HK-2 (cell line): Measurements from ENCODE around the gene IRAK2.
A peak's percentile ranks its signal among the peaks of the same experiment; 100 is the strongest.

Source experiments
- DNase-seq: peaks from one replicate; pipeline ENCODE4 v3.0.0-alpha.2; 2018; ENCODE audit not compliant: unreplicated experiment

Gene IRAK2

DNA sequence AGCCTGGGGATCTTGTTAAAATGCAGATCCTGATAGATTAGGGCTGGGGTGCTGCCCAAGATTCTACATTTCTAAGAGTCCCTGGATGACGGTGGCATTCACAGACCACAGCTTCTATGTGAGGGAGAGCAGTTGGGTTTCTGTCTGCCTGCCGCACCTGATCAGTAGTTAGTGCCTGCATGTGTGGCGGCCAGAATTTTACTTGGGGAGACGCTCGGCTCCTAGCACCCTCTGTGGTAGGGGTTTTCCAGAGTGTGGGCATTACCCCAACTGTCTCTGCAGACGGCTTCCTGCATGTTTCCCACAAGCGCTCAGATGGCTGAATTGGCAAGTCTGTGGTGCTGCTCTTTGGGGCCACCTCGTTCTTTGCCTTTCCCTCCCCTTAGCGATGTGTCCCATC is 119.8 kb downstream of the IRAK2 start:
- DNase-seq = no peak

DNA sequence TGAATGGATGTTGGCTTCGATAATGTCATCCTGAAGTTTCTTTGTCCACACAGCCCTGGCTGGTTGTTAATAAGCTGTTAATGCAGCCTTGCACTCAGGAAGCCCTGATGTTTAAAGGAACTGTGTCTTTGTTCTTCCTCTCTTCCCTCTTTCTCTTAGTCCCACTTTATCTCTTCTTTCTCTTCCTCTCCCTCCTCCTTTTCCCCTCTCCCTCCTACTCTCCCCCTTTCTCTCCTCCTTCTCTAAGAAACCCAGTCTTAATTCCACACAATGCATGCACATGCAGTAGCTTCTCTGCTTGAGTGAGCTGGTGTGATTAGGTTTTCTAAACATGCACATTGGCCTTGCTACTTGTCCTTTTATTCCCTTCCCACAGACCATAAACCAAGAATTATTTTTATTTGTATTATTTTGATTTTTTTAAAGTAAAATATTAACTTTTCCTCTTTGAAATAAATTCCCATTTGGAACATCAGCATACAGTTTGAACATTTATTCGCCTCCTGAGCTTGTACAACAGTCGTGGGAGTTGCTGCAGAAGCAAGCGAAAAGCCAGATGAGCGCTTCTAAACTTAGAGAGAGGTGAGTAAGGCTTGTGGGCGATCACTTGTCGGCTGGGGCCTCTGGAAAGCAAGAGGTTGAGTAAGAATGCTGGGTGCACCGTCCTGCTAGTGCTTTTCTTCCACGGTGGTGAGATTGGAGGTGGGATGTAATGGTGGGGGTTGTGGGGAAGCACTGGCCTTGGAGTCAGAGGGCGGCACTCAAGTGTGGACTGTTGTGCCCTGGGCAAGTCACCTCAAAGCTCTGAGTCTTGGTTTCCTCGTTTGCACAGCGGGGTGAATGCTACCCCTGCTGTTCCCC is 120.8 kb downstream of the IRAK2 start:
- DNase-seq = no peak

DNA sequence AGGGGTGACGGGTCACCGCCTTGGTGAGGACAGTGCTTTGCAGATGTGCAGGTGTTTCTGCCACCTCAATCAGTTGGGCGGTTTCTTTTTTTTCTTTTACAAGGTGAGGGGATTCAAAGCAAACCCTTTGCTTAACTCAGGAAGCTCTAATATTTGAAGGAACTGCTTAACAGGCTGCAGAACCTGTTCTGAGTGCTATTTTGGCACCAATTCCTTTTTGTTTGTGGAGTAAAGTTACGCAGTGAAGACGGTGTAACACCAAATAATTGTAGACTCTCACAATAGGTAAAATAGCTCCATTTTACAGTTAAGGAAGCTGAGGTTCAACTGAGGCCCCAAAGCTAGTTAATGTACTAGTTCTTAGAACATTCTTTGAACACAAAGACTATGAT is 121.4 kb downstream of the IRAK2 start:
- no peak for DNase-seq

DNA sequence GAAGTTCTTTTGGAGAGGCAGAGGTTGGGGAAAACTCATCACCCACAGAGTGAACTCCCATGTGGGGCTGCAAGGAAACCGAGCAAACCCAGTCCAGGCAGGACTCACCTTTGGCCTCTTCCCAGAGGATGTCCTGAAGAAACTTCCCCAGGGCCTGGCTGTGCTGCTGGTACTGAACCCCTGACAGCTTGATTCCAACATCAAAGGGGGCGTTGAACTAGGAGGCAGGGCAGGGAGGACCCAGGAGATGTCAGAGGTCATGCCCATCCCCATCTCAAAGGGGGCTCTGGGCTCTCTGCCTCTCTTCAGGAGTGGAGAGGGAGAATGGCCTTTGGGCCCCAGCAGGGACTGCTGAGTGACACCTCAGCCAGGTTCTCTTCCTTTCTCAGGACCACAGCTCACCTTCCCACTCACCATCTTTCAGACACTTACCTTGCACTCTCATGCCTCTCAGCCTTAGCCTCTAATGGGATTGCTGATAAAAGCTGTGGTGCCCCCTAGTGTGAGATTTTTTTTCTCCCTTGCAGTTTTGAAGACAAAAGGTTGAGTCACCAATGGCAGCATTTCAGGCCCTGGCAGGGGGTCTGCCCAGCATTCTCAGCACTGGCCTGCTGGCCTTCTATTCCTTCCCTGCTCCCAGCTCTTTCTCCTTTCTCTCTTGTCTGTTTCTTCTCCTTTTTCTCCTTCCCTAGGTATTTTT is 122.0 kb downstream of the IRAK2 start:
- DNase-seq = peak; percentile 24

DNA sequence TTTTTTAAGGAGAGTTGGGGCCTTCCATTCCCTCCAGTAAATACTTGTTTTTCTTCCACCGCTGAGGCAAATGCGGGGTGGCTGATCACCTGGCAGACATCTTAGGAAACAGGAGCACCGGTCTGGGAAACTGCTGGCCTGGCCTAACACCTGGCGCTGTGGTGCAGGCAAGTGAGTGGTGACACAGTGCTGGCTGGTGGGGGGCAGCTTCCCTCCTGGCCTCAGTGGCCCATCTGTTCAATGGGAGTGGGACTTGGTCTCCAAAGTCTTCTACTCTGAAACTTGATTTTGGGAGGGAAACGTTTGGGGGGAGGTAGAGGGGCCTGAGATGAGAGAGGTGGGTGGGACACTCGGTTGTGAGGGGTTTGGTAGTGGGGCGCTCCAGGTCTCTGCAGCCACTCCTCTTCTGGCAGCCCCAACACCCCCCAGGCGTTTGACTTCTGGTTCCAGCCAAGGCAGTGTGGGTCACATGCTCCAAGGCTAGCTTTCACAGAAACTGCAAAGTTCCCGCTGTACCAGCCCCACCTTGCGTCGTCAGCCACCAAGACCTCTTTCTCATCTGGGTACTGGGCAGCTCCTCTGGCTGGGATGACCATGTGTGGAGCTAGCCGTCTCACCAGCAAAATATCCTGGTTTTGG is 123.3 kb downstream of the IRAK2 start:
- DNase-seq = no peak

DNA sequence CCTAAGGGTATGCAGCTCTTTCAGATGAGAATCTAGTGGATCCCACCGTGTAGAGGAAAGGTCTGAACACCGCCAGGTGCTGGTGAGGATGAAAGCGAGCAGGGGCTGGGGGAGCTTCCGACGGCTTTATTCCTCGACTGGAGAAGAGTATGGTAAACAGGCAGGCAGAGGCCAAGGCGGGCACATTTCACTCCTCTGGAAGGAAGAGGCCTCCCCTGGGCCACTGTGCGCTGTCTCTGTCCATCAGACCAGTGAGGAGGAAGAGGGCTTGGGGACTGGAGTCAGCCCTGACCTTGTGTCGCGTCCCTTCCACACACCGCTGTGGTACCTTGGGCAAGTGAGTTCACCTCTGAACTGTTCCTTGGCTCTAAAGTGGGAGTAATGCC is 123.8 kb downstream of the IRAK2 start:
- no peak for DNase-seq

DNA sequence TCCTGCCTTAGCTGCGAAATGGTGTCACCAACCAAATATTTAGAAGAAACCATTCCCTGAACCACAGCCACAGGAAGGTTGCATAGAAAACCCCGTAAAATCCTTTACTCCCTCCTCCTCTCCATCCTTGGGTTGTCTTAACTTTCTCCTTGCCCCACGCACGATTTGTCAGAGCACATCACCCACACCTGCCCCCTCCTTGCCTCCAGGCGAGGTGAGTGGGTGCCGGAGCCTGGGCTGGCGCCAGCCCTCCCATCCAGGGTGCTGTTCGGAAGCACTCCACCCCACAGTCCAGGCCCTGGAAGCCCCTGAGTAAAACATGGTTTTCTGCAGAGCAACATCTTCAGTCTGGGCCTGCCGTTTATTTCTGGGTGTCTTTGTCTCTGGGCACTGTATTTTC is 124.4 kb downstream of the IRAK2 start:
- DNase-seq = no peak

DNA sequence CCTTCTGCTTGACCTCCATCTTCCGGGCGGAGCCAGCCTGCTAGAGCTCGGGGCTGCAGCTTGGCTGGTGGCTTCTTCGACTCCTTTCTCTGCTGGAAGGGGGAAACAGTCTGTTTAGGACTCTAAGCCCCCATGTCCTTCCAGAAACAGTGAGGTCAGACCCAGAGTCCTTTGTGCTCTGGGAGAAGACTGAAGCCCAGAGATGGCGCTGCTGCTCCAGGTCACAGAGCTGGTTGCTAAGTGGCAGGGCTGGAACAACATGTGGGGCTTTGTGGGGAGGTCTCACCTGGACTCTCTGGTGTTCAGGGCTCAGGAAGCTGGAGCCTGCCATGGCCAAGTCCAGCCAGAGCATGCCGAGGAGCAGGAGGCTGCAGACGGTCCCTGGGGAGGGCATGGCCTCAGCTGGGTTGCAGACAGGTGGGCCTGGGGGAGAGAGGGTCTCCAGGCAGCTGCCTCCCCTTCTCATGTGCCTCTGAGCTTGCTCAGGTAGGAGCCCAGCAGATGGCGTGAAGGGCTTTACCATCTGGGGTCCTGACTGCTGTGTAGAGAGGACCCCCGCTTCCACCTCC is 125.2 kb downstream of the IRAK2 start:
- DNase-seq = no peak

DNA sequence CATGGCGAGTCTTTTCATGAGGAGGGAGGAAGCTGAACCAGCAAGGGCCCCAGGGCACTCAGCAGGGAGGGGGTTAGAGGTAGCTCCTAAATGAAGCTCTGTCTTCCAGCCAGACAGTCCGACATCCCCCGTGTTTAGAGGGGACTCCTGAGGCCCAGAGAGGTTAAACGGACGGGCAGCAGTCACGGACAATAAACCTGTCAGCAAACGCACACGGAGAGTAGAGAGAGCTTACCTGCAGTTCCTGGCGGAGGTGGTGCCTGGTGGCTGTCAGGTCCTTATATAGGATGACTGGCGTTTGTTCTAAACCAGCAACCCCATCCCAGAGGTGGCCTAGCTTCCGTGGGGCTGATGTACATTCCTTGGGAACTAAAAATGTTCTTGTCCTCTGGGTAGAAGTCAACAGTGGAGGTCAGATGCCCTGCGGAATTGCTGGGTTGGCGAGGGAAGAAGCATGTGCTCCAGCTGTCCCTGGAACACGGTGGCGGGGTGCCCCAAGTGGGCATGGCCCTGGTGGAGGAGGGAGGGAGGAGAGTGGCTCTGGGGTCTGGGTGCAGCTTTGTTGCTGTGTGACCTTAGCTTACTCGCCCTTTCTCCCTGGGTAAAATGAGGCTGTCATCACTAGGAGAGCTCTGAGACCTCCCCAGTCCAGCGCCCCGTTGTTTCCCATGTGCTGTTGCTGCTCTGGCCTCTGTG is 125.9 kb downstream of the IRAK2 start:
- no peak for DNase-seq

DNA sequence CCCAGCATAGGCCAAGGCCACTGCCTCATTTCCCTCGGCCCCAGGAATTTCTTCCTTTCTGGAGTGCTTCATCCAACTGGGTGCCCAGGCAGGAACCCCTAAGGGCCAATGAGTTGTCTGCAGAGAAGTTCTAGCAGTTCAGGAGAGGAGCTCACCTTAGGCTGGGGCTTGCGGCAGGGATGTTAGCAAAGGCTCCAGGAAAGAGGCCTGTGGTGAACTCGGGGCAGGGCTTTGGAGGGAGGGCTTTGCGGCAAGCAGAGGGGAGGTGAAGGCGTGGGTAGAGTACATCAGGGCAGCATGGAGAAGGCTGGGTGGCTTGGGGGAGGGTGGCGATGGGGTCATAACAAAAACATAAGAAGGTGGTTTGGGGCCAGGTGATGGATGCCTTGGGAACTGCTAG is 126.9 kb downstream of the IRAK2 start:
- DNase-seq = no peak

DNA sequence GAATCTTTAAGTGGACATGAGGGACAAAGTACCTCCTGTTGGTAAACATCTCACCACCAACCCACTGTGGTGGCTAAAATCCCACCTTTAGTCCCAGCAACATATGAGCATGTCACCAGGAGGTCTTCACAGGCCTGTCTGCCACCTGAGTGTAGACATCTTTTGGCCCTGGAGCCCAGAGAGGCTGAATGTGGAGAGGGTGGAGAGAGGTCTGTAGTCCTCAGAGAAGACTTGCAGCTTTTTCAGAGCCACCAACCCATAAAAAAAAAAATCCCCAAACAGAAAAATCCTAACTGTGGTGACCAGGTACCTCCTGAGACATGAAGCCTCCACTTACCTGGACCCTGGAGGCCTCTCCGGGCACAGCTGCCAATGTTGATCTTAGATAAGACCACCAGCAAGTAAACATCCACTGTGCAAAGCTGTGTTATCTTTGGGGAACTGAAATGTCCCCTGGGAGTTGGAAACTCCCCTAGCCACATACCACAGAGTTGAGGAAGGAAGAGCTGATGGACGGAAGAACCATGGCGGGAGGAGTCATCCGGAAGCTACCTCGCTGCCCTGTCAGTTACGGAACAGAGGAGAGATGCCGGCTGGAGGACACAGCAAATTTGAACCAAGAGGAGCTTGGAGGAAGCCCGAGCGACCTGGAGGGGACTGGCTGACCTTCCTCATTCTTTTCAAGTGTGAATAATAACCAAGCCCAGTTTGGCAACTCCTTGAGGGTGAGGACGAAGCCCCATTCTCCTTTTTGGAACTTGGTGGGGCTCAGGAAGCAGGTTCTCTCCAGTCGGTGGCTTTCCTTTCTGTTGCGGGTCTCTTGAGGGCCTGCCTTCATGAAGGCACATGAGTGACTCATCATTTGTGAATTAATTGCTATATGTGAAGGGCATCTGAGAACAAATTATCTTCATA is 128.0 kb downstream of the IRAK2 start, which contains the start of gene GHRL:
GHRL (minus strand) TSS at position 443 of the 915 bp plus-strand sequence. CDS start 2,767 bp downstream, outside the sequence.
- no peak for DNase-seq
